ENCODE results near the gene SLC19A3.

Gene SLC19A3

GRCh38 chr2:227654426-227654825 lies 63.4 kb downstream of the SLC19A3 start:
- no peak for DNase-seq (ENCODE audit: low spot score)
- no peak for TF ChIP-seq CTCF (IDR thresholded peaks at IDR 0.05; ENCODE audit: extremely low read depth, missing control alignments)

GRCh38 chr2:227653419-227653818 lies 64.4 kb downstream of the SLC19A3 start:
- DNase-seq (ENCODE audit: low spot score) = no peak
- no peak for TF ChIP-seq CTCF (IDR thresholded peaks at IDR 0.05; ENCODE audit: extremely low read depth, missing control alignments)

- TF ChIP-seq CTCF (IDR thresholded peaks at IDR 0.05; ENCODE audit: extremely low read depth, missing control alignments) = no peak
- DNase-seq (ENCODE audit: low spot score) = no peak
Observed at GRCh38 chr2:227643990-227644551, 73.8 kb downstream of the SLC19A3 start.

- no peak for TF ChIP-seq CTCF (IDR thresholded peaks at IDR 0.05; ENCODE audit: extremely low read depth, missing control alignments)
- DNase-seq (ENCODE audit: low spot score) = no peak
Observed at GRCh38 chr2:227642656-227643055, 75.2 kb downstream of the SLC19A3 start.

- DNase-seq (ENCODE audit: low spot score) = no peak
- TF ChIP-seq CTCF (IDR thresholded peaks at IDR 0.05; ENCODE audit: extremely low read depth, missing control alignments) = no peak
Observed at GRCh38 chr2:227634201-227634600, 83.6 kb downstream of the SLC19A3 start.
